ENCODE measurements around the gene CHCHD3. TPM values are rescaled to one million over a fixed set of nuclear protein-coding genes. Genes with fewer than 3 reads are reported as not detected.
A peak's percentile ranks its signal among the peaks of the same experiment; 100 is the strongest.

CHCHD3 gene
- 50.6 TPM for total RNA-seq

DNA sequence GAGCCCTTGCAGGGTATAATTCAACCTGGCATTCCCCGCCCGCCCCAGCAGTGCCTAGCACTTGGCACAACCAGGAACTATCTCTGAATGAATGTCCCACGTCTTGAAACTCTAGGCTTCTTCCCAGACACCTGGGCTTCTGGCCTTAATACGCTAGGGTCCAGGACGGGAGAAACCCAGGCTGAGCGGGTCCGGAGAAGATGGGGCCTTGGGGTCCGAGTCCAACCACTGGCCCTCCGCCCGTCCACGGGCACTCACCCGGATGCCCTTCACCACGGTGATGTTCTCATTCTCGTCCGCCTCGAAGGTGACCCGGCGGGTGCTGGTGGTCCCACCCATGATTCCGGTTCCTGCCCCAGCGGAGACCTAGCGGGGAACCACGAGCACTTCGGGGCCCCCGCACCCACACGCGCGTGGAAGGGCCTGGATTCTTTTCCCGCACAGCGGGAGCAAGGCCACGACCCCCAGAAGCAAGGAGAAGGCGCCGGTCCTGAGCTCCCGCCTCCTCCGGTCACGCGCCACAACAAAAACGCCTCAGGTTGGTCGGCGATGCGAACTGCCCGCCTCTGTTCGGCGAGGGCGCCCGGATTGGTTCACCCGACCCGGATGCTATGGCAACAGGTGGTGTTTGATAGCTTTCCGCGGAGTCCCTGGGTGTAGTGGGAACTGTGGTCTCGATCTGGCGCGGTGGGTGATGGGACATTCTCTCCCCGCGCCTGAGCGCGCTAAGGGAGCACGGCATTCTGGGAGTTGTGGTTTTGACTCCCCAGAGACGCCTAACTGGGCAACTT lies at the start of gene CHCHD3:
Gene CHCHD3, minus strand, starts transcription at position 492 of the 791 bp plus-strand sequence. Its CDS starts 153 bp downstream, at position 339.
- H3K27ac ChIP-seq, result peak within 1 kb of the TSS; percentile 80
- peak within 1 kb of the TSS; percentile 89 to 95 for H3K4me3 ChIP-seq
- peaks cover 28% of the 10 kb centered on the region for H3K4me1 ChIP-seq
- intact Hi-C loops (cut with DNase I), result no loop called here
- no peaks in the 10 kb centered on the region for H3K9me3 ChIP-seq
- peak; percentile 86 to 97 for TF ChIP-seq POLR2AphosphoS5 (IDR thresholded peaks at IDR 0.05; ENCODE audit: insufficient read depth in 1 of 2, low read depth in 1 of 2)
- no peak for TF ChIP-seq POLR2A (IDR thresholded peaks at IDR 0.05)
- TF ChIP-seq, protein P1, sequence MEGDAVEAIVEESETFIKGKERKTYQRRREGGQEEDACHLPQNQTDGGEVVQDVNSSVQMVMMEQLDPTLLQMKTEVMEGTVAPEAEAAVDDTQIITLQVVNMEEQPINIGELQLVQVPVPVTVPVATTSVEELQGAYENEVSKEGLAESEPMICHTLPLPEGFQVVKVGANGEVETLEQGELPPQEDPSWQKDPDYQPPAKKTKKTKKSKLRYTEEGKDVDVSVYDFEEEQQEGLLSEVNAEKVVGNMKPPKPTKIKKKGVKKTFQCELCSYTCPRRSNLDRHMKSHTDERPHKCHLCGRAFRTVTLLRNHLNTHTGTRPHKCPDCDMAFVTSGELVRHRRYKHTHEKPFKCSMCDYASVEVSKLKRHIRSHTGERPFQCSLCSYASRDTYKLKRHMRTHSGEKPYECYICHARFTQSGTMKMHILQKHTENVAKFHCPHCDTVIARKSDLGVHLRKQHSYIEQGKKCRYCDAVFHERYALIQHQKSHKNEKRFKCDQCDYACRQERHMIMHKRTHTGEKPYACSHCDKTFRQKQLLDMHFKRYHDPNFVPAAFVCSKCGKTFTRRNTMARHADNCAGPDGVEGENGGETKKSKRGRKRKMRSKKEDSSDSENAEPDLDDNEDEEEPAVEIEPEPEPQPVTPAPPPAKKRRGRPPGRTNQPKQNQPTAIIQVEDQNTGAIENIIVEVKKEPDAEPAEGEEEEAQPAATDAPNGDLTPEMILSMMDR (IDR thresholded peaks at IDR 0.05), result no peak
- no peaks in the 10 kb centered on the region for H3K27me3 ChIP-seq
- no peaks in the 10 kb centered on the region for H3K36me3 ChIP-seq
- peak; percentile 98 to 99 for DNase-seq (ENCODE audit: extremely low spot score in 2 of 2)

DNA sequence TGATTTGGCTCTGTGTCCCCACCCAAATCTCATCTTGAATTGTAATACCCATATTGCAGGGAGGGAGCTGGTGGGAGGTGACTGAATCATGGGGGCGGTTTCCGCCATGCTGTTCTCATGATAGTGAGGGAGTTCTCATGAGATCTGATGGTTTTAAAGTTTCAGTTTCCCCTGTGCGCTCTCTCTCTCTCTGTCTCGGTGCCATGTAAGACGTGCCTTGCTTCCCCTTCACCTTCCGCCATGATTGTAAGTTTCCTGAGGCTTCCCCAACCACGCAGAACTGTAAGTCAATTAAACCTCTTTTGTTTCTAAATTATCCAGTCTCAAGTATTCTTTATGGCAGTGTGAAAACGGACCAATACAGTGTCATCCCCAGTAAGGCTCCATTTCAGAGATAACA lies 48.3 kb upstream of the CHCHD3 start:
- TF ChIP-seq, protein P1 (IDR thresholded peaks at IDR 0.05), result no peak
- TF ChIP-seq POLR2A (IDR thresholded peaks at IDR 0.05) (no peak), POLR2AphosphoS5 (IDR thresholded peaks at IDR 0.05; ENCODE audit: insufficient read depth in 1 of 2, low read depth in 1 of 2) (no peak)
- Histone ChIP-seq H3K4me1 (no peaks in the 10 kb centered on the region), H3K9me3 (no peaks in the 10 kb centered on the region), H3K27ac (no peak overlapping the region), H3K36me3 (no peaks in the 10 kb centered on the region), H3K27me3 (no peaks in the 10 kb centered on the region), H3K4me3 (no peak overlapping the region)
- no peak for DNase-seq (ENCODE audit: extremely low spot score in 2 of 2)
- intact Hi-C loops (cut with DNase I), result no loop called here

DNA sequence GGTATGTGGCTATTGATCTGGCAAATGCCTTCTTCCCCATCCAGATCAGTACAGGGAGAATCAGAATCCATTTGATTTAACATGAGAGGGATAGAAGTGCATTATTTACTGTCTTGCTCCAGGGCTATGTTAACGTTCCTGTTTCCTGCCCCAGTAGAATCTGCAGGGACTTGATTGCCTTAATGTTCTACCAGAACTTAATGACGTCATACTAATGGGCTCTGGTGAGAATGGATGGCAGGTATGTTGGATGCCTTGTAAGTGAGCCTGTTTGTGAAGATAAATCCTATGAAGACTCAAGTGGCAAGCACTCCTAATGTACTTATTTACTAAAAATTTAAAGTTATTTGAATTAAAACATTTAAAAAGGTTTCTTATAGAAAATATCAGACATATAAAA lies 44.5 kb upstream of the CHCHD3 start:
- Histone ChIP-seq H3K4me1 (no peaks in the 10 kb centered on the region), H3K9me3 (no peaks in the 10 kb centered on the region), H3K27ac (no peak overlapping the region), H3K36me3 (no peaks in the 10 kb centered on the region), H3K27me3 (no peaks in the 10 kb centered on the region), H3K4me3 (no peak overlapping the region)
- DNase-seq (ENCODE audit: extremely low spot score in 2 of 2), result no peak
- TF ChIP-seq, protein P1 (IDR thresholded peaks at IDR 0.05), result no peak
- TF ChIP-seq POLR2AphosphoS5 (IDR thresholded peaks at IDR 0.05; ENCODE audit: insufficient read depth in 1 of 2, low read depth in 1 of 2) (no peak), POLR2A (IDR thresholded peaks at IDR 0.05) (no peak)
- intact Hi-C loops (cut with DNase I), result no loop called here

DNA sequence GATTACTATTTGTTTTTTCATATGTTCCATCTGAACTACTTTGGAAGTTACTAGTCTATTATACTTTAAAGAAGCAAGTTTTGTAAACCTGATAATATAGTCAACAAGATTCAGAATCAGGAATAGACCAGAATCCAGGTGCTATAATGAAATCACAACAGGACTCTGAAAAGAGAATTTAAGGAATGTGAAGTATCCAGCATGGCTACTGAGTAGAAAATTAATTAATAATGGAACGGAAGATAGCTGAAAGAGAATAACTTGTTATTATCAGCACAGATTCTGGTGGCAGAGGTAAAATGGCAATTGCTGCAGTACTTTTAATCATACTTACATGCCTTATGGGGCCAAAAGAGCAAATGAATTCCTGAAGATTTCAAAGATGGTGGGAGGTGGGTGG lies 43.1 kb upstream of the CHCHD3 start:
- no peaks in the 10 kb centered on the region for H3K36me3 ChIP-seq
- no peak for TF ChIP-seq POLR2A (IDR thresholded peaks at IDR 0.05)
- no peak for TF ChIP-seq POLR2AphosphoS5 (IDR thresholded peaks at IDR 0.05; ENCODE audit: insufficient read depth in 1 of 2, low read depth in 1 of 2)
- TF ChIP-seq, protein P1 (IDR thresholded peaks at IDR 0.05), result no peak
- no peaks in the 10 kb centered on the region for H3K9me3 ChIP-seq
- no peak for DNase-seq (ENCODE audit: extremely low spot score in 2 of 2)
- H3K27me3 ChIP-seq, result no peaks in the 10 kb centered on the region
- H3K4me1 ChIP-seq, result no peaks in the 10 kb centered on the region
- no peak overlapping the region for H3K27ac ChIP-seq
- intact Hi-C loops (cut with DNase I), result no loop called here
- no peak overlapping the region for H3K4me3 ChIP-seq

DNA sequence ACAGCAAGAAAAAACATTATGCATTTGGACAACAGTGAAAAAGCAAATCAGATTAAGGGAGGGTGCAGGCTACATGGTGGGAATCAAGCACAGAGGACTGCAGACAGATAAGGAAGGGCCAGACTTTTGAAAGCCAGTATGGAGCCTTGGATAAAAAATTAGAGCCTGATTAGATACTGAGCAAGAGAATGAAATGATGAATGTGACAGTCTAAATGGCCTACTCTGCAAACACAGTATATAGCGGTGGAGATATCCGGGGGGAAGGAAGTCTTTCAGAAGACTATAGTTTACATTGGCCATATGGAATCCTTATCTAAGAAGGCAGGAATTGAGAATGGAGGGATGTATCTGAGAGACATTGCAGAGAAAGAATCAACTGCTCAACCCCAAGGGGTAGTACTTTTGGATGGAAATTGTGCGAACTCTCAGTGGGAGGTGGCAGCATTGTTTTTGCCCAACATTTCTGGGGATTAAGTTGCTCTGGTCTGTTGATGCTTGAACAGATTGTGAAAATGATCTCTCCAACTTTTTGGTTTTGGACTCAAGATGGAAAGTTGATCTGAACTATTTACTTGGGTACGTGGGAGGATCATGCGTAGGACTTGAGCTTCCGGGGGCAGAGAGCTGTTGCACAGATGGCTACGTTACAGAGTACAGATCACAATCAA lies 39.4 kb upstream of the CHCHD3 start:
- TF ChIP-seq, protein P1 (IDR thresholded peaks at IDR 0.05), result no peak
- TF ChIP-seq POLR2AphosphoS5 (IDR thresholded peaks at IDR 0.05; ENCODE audit: insufficient read depth in 1 of 2, low read depth in 1 of 2), result no peak
- no peak for TF ChIP-seq POLR2A (IDR thresholded peaks at IDR 0.05)
- DNase-seq (ENCODE audit: extremely low spot score in 2 of 2), result no peak
- Histone ChIP-seq H3K4me3 (no peak overlapping the region), H3K4me1 (no peaks in the 10 kb centered on the region), H3K27ac (no peak overlapping the region), H3K36me3 (no peaks in the 10 kb centered on the region), H3K27me3 (no peaks in the 10 kb centered on the region), H3K9me3 (no peaks in the 10 kb centered on the region)
- intact Hi-C loops (cut with DNase I), result no loop called here

Measured in vagina (tissue), 2 donors.